Sigmoid colon (tissue), 7 donors: ENCODE data around the gene CARD11. TPM values are rescaled to one million over a fixed set of nuclear protein-coding genes. Genes with fewer than 3 reads are reported as not detected.
"Not testable (repeated sequence)": the region's sequence is repeated elsewhere in the genome, so short reads cannot be mapped to it uniquely, and the experiment has no call there.

Experiments
- DNase-seq: peaks from one replicate; pipeline ENCODE4 v3.0.0-alpha.2; 2019
- H3K27ac ChIP-seq, 4 donors: fragments of 200-600 bp; sonication (generic); one replicate each; pipeline ENCODE4 v1.5.1; 2016 to 2019; ENCODE audit warnings: mild to moderate bottlenecking in 1 of 4
- H3K27me3 ChIP-seq, 3 donors: fragments of 200-600 bp; sonication (generic); one replicate each; pipeline ENCODE4 v1.5.1; 2019; ENCODE audit warnings: mild to moderate bottlenecking in 1 of 3
- H3K36me3 ChIP-seq, 4 donors: fragments of 200-600 bp; sonication (generic); one replicate each; pipeline ENCODE4 v1.5.1; 2016 to 2019
- H3K4me1 ChIP-seq, 4 donors: fragments of 200-600 bp; sonication (generic); one replicate each; pipeline ENCODE4 v1.5.1; 2017 to 2019
- H3K4me3 ChIP-seq, 4 donors: fragments of 200-600 bp; sonication (generic); one replicate each; pipeline ENCODE4 v1.5.1; 2017 to 2019; ENCODE audit warnings: mild to moderate bottlenecking in 2 of 4, moderate library complexity in 1 of 4
- H3K9me3 ChIP-seq, 4 donors: fragments of 200-600 bp in 3 of 4; sonication (generic) in 3 of 4; one replicate each; pipeline versions ENCODE4 v1.5.1 to v1.6.1; 2013 to 2019
- EP300 ChIP-seq, 4 donors: sonication (generic); formaldehyde crosslinking; IDR thresholded peaks; one replicate each; pipeline ENCODE4 v1.6.1; 2017; ENCODE audit warnings: antibody characterized with exemption in 4 of 4
- POLR2A ChIP-seq, 2 donors: fragments of 450-650 bp; IDR thresholded peaks; one replicate each; pipeline ENCODE4 v1.6.1; 2016; ENCODE audit warnings: antibody characterized with exemption in 2 of 2, mild to moderate bottlenecking in 2 of 2, moderate library complexity in 2 of 2
- POLR2AphosphoS5 ChIP-seq, 4 donors: sonication (generic); formaldehyde crosslinking; IDR thresholded peaks; one replicate each; pipeline ENCODE4 v1.6.1; 2017; ENCODE audit warnings: antibody characterized with exemption in 4 of 4
- WGBS, 2 donors: extraction: QIAGEN DNeasy Blood & Tissue Kit; methylation state at CpG; one replicate each; pipeline ENCODE4 v1.1.7; 2013; 5-methylcytosine and 5-hydroxymethylcytosine counted together
- intact Hi-C: fragments of 100-400 bp; cut with DNase I; formaldehyde crosslinking; loops from one replicate; pipeline ENCODE4 v1.15.1; 2023
- polyA plus RNA-seq, 3 donors: library from polyadenylated mRNA; stranded (reverse); fragments of 200-250 nt; gene quantifications; one replicate each; pipeline ENCODE4 v1.2.3, GENCODE V29; 2013
- total RNA-seq, 4 donors: library from RNA; depleted of rRNA; stranded (reverse); fragments of >200 nt; gene quantifications; one replicate each; pipeline ENCODE4 v1.1.0, GENCODE V29; 2016
- TF ChIP-seq, protein P1 (sequence below), 4 experiments: fragments of 450-650 bp in 3 of 4; fragments of 200-600 bp in 1 of 4; IDR thresholded peaks; one replicate each; pipeline ENCODE4 v1.5.1; 2016 to 2019; ENCODE audit warnings: antibody characterized with exemption in 4 of 4, mild to moderate bottlenecking in 3 of 4, moderate library complexity in 2 of 4
- donor health status: healthy with polysubstance abuse.
- donor health status: Bipolar disorder and iron deficiency.
- donor health status: healthy.

The CARD11 gene
- total and polyA plus RNA-seq, 7 donors, result 0.14 to 22.4 (median 0.66) TPM; not detected in 1

DNA sequence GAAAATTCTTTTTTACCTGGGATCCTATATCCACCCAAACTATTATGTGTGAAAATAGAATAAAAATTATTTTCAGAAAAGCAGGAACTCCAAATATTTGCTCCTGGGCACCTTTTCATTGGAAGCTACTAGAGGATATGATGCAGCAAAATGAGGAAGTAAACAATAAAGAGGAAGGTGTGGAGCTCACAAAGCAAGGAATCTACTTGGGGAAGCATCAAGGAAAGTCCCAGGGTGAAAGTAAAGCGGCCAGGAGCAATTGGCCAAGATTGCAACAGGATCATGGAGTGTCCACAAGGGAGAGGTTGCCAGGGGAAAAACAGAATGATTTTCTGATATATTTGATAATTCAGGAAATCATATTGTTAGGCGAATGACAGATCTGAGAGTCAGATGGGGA lies 80.8 kb downstream of the CARD11 start:
- H3K4me1 ChIP-seq, result no peaks in the 10 kb centered on the region
- H3K36me3 ChIP-seq, result no peaks in the 10 kb centered on the region
- intact Hi-C loops, result no loop called here
- no peak overlapping the region for H3K27ac ChIP-seq
- WGBS, 2 donors, result 52 to 75% methylated on average over 2 of the region's 2 CpGs
- TF ChIP-seq POLR2A (IDR thresholded peaks at IDR 0.05) (no peak), EP300 (IDR thresholded peaks at IDR 0.05) (no peak), POLR2AphosphoS5 (IDR thresholded peaks at IDR 0.05) (no peak)
- TF ChIP-seq, protein P1, sequence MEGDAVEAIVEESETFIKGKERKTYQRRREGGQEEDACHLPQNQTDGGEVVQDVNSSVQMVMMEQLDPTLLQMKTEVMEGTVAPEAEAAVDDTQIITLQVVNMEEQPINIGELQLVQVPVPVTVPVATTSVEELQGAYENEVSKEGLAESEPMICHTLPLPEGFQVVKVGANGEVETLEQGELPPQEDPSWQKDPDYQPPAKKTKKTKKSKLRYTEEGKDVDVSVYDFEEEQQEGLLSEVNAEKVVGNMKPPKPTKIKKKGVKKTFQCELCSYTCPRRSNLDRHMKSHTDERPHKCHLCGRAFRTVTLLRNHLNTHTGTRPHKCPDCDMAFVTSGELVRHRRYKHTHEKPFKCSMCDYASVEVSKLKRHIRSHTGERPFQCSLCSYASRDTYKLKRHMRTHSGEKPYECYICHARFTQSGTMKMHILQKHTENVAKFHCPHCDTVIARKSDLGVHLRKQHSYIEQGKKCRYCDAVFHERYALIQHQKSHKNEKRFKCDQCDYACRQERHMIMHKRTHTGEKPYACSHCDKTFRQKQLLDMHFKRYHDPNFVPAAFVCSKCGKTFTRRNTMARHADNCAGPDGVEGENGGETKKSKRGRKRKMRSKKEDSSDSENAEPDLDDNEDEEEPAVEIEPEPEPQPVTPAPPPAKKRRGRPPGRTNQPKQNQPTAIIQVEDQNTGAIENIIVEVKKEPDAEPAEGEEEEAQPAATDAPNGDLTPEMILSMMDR (IDR thresholded peaks at IDR 0.05), result no peak
- H3K4me3 ChIP-seq, result no peak overlapping the region
- H3K27me3 ChIP-seq, result no peaks in the 10 kb centered on the region
- peaks cover 0 to 11% (median 9%) of the 10 kb centered on the region in 4 donors for H3K9me3 ChIP-seq
- no peak for DNase-seq

DNA sequence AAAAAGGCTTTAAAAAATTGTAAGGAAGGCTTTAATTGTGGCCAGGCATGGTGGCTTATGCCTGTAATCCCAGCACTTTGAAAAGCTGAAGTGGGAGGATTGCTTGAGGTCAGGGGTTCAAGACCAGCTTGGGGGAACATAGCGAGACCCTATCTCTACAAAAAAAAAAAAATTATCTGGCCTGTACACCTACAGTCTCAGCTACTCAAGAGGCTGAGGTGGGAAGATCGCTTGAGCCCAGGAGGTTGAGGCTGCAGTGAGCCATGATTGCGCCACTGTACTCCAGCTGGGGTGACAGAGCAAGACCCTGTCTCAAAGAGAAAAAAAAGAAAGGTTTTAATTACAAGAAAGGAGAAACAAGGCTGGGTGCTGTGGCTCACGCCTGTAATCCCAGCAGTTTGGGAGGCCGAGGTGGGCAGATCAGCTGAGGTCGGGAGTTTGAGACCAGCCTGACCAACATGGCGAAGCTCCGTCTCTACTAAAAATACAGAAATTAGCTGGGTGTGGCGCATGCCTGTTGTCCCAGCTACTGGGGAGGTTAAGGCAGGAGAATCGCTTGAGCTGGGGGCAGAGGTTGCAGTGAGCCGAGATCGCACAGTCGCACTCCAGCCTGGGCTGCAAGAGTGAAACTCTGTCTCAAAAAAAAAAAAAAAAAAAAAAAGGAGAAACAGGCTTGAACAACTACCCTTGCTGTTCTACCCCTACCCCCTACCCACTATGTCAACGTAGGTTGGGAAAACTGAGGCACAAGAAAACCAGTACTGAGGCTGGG lies 83.7 kb downstream of the CARD11 start:
- 94 to 95% methylated on average over 14 of the region's 14 CpGs for WGBS, 2 donors
- intact Hi-C loops, result no loop called here
- Histone ChIP-seq H3K4me3 (no peak overlapping the region), H3K36me3 (no peaks in the 10 kb centered on the region), H3K4me1 (no peaks in the 10 kb centered on the region), H3K27ac (no peak overlapping the region), H3K9me3 (no peaks in the 10 kb centered on the region), H3K27me3 (no peaks in the 10 kb centered on the region)
- DNase-seq, result peak; percentile 12
- TF ChIP-seq POLR2AphosphoS5 (IDR thresholded peaks at IDR 0.05), result no peak
- TF ChIP-seq, protein P1 (IDR thresholded peaks at IDR 0.05), result no peak
- TF ChIP-seq POLR2A (IDR thresholded peaks at IDR 0.05), result no peak
- no peak for TF ChIP-seq EP300 (IDR thresholded peaks at IDR 0.05)

DNA sequence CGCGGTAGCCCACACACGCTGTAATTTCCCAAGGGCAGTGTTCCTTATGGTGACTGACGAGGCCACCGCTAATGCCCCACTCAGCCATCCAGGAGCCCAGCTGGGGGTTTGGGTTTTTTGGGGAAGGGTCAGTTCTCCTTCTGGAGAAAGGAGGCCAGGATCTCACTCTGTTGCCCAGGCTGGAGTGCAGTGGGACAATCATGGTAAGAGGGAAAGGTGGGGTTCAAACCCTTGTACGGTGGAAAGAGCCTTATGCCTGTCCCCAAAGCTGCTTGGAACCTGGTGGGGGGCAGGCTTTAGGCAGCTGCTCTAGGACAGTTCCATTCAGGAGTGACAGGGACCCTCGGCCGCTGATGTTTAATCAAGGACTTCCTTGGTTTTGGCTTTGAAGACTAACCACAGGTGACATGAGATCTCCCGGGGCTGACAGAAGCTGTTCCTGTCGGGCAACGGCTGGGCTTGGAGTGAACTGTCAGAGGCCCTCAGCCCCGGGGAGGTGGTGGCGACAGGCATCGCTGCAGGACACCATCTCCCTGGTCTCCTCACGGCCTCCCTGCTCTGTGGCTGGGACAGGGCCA lies 84.5 kb downstream of the CARD11 start:
- 72 to 87% methylated on average over 15 of the region's 15 CpGs for WGBS, 2 donors
- Histone ChIP-seq H3K4me3 (no peak overlapping the region), H3K9me3 (no peaks in the 10 kb centered on the region), H3K36me3 (no peaks in the 10 kb centered on the region), H3K27me3 (no peaks in the 10 kb centered on the region), H3K4me1 (no peaks in the 10 kb centered on the region), H3K27ac (no peak overlapping the region)
- intact Hi-C loops, result no loop called here
- peak; percentile 46 for DNase-seq
- TF ChIP-seq EP300 (IDR thresholded peaks at IDR 0.05), result no peak

DNA sequence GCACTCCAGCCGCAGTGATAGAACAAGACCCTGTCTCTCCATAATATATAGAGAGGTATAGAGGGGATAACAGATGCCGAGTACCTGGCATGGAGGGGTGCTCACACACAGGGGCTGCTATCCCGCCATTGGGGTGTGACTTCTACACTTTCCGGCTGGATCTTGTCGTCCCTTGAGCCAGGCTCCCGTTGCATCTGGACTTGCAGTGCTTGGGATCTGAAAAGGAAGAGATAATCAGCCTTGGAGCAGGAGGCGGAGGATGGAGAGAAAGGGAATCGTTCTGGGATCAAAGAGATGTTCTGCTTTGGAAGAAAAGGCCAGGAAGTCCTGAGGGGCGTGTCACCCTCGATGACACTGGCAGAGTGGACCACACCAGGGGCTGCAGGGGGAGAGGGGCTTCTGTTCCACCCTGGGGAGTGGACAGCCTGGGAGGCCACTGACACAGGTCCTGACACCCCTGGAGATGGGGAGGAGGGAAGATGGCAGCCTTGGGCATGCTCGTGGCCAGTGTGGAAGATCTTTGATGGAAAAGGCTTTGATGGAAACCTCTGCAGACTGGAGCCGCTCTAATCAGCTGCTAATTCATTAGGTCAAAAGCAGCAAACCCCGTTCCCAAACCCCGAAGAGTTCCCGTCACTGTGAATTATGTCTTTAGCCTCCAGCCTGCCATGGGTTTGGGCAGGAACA lies 85.1 kb downstream of the CARD11 start:
- TF ChIP-seq POLR2A (IDR thresholded peaks at IDR 0.05) (no peak), POLR2AphosphoS5 (IDR thresholded peaks at IDR 0.05) (no peak), EP300 (IDR thresholded peaks at IDR 0.05) (no peak)
- TF ChIP-seq, protein P1 (IDR thresholded peaks at IDR 0.05), result no peak
- H3K9me3 ChIP-seq, result no peaks in the 10 kb centered on the region
- no peaks in the 10 kb centered on the region for H3K27me3 ChIP-seq
- no peak overlapping the region for H3K4me3 ChIP-seq
- no peaks in the 10 kb centered on the region for H3K4me1 ChIP-seq
- H3K36me3 ChIP-seq, result no peaks in the 10 kb centered on the region
- intact Hi-C loops, result no loop called here
- H3K27ac ChIP-seq, result no peak overlapping the region
- peak; percentile 56 for DNase-seq
- 88 to 90% methylated on average over 15 of the region's 15 CpGs for WGBS, 2 donors

DNA sequence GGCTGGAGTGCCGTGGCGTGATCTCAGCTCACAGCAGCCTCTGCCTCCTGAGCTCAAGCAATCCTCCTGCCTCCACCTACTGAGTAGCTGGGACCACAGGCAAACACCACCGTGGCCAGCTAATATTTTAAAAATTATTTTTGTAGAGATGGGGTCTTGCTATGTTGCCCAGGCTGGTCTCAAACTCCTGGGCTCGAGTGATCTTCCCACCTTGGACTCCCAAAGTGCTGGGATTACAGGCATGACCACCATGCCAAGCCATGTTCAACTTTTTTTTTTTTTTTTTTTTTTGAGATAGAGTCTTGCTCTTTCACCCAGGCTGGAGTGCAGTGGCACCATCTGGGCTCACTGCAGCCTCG lies 86.3 kb downstream of the CARD11 start:
- peak; percentile 7 for DNase-seq
- intact Hi-C loops, H3K4me1 ChIP-seq, H3K27me3 ChIP-seq, H3K9me3 ChIP-seq, H3K36me3 ChIP-seq, H3K4me3 ChIP-seq, H3K27ac ChIP-seq: not testable (repeated sequence)
- 84 to 94% methylated on average over 5 of the region's 5 CpGs for WGBS, 2 donors
